Left lobe of liver (tissue), 2 donors: ENCODE results near the gene OR5K4. TPM values are rescaled to one million over a fixed set of nuclear protein-coding genes. Genes with fewer than 3 reads are reported as not detected.

Experiments used
- ATAC-seq: fragments of 200-7000 bp; cut with Tn5 transposase; one replicate; pipeline ENCODE4 v1.9.1; 2020; ENCODE audit warnings: mild to moderate bottlenecking, moderate library complexity
- DNase-seq: peaks from one replicate; pipeline ENCODE4 v3.0.0-alpha.2; 2020; ENCODE audit warnings: low spot score
- total RNA-seq: library from RNA; stranded (reverse); gene quantifications from one replicate; pipeline ENCODE4 v1.2.1, GENCODE V29; 2021
- donor health status: DM: no; HTN: no; CAD: no; lungs with moderate emphysema.
- donor health status: DM: no; HTN: yes; CAD: no.

OR5K4 gene, protein sequence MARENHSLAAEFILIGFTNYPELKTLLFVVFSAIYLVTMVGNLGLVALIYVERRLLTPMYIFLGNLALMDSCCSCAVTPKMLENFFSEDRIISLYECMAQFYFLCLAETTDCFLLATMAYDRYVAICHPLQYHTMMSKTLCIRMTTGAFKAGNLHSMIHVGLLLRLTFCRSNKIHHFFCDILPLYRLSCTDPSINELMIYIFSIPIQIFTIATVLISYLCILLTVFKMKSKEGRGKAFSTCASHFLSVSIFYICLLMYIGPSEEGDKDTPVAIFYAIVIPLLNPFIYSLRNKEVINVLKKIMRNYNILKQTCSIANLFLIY
- not detected for total RNA-seq

- ATAC-seq (no peak), DNase-seq (no peak)
Observed at GRCh38 chr3:98353554-98353953, at the start of gene OR5K4. Gene OR5K4 (plus strand): TSS chr3:98353854. CDS start chr3:98353854, 0 bp downstream.

DNA sequence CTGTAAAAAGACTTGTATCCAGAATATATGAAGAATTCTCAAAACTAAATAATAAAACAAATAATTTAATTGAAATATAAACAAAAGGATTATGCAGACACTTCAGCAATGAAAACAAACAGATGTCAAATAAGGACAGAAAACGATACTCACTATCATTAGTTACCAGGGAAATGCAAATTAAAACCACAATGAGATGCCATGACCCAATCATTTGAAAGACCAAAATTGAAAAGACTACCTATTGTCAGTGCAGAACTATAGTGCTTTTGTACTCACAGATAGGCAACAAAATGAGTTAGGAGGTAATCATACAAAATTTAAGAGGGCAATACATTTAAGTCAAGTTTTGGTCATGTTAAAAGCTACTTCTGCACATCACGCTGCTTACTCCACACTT, 31.6 kb upstream of the OR5K4 start:
- no peak for ATAC-seq
- DNase-seq, result no peak

- DNase-seq (no peak), ATAC-seq (no peak)
Observed at GRCh38 chr3:98322686-98323085, 31.0 kb upstream of the OR5K4 start.

DNA sequence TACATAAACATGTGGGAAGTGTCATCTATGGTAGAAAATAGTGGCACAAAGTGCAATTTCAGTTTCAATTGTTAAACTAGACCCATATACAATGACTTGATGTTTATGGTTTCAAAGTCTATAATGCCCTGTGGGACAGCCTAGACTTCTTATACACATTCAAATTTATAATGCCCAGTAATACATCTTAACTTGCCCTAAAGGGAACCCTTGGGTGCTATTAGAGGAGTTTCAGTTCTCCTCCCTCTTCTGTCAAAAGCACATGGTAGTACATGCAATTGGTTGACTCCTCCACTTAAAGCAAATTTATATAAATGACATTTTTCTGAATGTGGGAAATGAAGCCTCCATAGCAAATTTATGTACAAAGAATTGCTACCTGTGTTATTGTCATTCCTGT, 30.2 kb upstream of the OR5K4 start:
- ATAC-seq (no peak), DNase-seq (no peak)

GRCh38 chr3:98325055-98325454, 28.6 kb upstream of the OR5K4 start:
- no peak for ATAC-seq
- DNase-seq, result no peak

DNA sequence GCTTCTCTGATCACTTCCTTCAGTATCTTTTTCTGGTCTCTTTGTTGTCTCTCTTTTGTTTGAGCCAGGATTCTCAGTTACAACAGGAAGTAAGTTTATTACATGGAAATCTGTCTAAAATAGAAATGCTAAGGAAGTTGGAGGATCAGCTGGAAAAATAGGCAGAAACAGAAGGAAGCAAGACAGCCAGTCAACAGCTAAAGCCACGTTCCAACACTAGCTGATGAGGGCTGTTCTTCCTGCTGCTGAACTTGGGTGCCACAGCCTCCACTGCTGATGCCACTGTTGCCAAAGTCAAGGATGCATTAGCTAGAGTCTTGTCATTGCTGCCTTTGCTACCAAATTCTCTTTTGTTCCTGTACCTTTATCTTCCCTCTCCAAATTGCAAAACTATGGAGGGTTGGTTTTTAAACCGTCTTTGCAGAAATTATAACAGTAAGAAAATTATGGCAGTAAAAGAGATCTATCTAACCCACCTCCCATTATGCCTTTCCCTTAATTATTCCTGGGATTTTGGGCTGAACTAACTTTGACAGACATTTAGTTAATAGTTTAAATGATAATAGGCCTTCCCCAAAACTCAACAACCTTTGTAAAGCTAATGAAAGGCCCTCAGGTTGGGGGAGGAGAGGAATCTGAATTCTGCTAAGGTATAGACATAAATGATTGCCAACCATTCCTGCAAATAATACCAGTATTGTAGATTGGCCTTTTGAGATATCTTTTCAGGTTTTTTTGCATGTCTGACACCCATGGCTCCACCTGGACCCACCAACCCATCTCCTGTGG, 27.4 kb upstream of the OR5K4 start:
- ATAC-seq (no peak), DNase-seq (no peak)

GRCh38 chr3:98326945-98327344, 26.7 kb upstream of the OR5K4 start:
- DNase-seq (no peak), ATAC-seq (no peak)

- DNase-seq, result no peak
- ATAC-seq, result no peak
Observed at GRCh38 chr3:98328933-98329332, 24.7 kb upstream of the OR5K4 start.

DNA sequence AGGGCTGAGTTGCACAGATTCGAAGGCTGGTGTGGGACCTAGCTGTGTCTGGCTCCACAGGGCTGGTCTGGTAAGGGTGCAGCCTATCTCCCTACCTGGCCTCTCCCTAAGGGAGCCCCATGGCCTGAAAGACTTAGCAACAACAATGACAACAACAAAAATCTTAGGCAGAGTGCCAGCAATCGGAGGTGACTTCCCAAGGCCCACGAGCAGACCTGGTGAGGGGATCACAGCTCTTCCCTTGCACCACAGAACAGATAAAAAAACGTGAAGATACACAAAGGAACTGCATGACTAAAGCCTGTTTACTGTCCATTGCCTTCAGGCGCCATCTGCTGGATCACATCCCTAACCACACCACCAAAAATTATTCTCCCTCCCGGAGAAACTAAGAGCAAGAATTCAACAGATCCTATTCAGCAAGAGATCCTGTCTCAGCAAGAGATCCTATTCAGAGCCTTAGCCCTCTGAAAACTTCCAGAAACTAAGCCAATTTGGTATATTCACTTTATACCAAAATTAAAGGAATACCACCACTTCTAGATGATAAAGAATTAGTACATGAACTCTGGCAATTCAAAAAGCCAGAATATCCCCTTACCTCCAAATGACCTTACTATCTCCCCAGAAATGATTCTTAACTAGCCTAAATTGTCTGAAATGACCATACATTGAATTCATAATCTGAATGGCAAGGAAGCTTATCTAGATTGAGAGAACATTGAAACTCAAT, 24.1 kb upstream of the OR5K4 start:
- peak; percentile 50 for DNase-seq
- ATAC-seq, result peak; percentile 93

GRCh38 chr3:98331329-98331728, 22.3 kb upstream of the OR5K4 start:
- ATAC-seq (no peak), DNase-seq (no peak)

DNA sequence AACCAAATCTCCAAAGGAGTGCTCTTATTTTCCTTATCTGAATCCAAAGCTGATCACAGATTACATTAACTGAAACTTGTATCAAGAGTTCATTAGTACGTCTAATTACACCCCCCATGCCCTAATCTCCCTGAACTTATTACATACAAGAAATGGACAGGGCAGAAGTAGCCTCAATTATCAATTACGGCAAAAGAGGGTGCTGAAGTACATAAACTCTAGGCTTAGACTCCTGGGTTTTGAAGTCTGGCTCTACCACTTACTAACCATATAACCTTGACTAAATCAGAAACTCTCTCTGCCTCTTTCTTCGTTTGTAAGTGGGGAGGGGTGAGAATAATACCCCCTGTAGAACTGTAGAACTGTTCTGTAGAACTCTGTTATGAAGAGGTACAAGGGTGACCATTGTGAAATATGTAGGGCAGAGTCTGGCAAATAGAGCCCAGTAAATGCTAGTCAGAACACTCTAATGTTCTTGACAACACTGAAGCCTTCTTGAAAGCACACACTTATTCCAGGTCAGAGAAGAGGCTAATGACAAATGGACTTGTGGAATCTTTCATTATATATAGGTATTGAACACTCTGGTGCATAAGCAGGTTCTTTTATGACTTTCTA, 19.6 kb upstream of the OR5K4 start:
- ATAC-seq (peak; percentile 52), DNase-seq (no peak)

DNA sequence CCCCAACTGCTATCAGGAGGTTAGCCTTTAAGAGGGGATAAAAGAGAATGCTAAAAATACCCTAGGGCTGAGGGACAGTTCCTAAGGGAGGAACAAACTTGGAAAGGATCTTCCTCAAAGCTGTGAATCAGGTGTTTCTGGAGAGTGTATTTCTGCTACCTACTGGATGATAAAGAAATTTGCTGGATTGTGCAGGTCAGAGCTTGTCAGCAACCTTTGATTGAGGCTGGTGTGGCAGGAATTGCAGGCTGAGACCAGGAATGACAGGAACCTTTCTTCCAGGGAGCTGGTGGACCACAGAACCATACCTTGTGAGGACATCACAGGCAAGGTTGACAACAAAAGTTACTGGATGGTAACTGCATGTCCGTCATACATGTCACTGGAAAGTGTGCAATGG, 14.6 kb upstream of the OR5K4 start:
- ATAC-seq, result no peak
- no peak for DNase-seq

GRCh38 chr3:98341758-98342157, 11.9 kb upstream of the OR5K4 start:
- DNase-seq, result no peak

DNA sequence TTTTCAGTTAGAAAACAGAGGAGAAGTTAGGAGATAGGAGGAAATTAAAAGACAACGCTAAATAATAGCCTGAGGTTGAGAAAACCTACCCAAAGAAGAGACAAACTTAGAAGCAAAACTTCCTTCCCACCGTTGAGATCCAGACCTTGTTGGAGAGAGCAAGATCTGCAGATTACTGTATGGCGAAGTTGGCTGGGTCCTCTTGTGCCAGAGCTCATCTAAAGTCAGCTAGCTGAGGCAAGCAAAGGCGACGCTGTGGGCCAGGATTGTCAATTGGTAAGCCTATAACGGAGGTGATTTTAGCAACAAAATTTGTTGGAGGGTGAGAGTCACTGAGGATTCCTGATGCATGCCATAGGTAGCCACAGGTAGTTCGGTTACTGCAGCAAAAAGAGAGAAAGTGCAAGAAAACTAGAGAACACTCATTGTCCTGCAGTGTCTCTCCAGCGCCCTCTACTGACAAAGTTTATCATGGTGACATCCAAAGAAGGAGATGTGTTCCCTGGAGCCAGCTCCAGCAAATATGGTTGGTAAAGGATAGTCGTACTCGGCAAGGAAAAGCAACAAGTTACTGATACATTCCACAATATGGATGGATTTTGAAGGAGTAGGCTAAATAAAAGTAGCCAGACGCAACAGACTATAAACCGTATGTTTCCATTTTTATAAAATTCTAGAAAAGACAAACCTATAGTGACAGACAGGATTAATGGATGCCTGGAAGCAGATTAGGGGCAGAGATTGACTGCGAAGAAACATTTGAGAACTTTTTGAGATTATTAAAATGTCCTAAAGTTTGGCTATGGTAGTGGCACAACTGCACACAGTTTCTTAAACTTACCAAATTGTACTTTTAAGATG, 9.8 kb upstream of the OR5K4 start:
- DNase-seq (no peak), ATAC-seq (peak; percentile 91)

More at GRCh38 chr3:98341758-98342157, 11.9 kb upstream of the OR5K4 start:
- ATAC-seq, result no peak

DNA sequence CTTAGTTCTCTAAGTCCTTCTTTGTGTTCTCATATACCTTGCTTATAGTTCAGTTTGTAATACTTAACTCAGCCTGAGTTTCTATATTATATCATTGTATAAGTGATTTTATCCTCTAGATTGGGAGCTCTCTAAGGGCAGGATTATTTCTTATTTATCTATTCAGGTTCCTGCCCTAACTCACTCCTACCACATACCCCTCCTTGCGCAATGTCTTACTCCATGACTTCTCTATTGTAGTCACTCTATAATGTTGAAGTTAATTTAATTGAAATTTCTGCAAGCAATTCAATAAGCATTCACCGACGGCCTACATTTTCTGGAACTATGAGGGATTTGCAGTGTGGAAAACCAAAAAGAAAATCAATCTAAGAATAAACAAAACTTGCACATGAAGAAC, 3.6 kb upstream of the OR5K4 start:
- DNase-seq, result no peak
- ATAC-seq, result no peak

DNA sequence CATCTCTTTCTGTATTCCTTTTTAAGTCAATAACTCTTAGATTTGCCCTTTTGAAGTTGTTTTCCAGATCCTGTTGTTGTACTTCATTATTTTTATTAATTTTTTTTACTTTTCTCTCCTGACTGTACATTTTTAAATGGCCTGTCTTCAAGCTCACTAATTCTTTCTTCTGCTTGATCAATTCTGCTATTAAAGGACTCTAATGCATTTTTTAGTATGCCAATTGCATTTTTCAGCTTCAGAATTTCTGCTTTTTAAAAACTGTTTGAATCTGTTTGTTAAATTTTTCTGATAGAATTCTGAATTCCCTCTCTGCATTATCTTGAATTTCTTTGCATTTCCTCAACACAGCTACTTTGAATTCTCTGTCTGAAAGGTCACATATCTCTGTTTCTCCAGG, 5.6 kb downstream of the OR5K4 start:
- no peak for DNase-seq
- no peak for ATAC-seq

GRCh38 chr3:98359993-98360675, 6.5 kb downstream of the OR5K4 start:
- ATAC-seq (peak; percentile 69), DNase-seq (no peak)

DNA sequence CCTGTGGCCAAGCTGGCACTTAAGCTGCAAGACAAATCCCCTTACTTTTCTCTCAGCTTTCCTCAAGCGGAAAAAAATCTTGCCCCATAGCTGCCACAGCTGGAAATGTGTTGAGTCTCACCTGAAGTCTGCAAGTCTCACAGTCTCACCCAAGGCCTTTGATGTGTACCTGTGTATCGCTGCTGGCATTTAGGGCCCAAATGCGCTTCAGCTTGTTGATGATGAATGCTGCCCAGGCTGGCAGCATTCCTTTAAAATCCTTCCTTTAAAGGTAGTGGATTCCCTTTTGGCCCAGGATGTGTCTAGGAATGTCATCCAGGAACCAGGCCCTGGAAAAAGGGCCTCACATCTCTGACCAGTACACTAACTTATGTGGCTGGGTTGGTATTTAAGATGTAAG, 7.0 kb downstream of the OR5K4 start:
- no peak for DNase-seq

GRCh38 chr3:98361289-98361688, 7.6 kb downstream of the OR5K4 start:
- DNase-seq (no peak), ATAC-seq (no peak)

More for the DNA sequence above, 7.0 kb downstream of the OR5K4 start:
- ATAC-seq, result no peak
